Measurements from ENCODE around the gene TBCB. TPM values are rescaled to one million over a fixed set of nuclear protein-coding genes. Genes with fewer than 3 reads are reported as not detected.
"Not testable (repeated sequence)": the region's sequence is repeated elsewhere in the genome, so short reads cannot be mapped to it uniquely, and the experiment has no call there.

Gene TBCB, protein sequence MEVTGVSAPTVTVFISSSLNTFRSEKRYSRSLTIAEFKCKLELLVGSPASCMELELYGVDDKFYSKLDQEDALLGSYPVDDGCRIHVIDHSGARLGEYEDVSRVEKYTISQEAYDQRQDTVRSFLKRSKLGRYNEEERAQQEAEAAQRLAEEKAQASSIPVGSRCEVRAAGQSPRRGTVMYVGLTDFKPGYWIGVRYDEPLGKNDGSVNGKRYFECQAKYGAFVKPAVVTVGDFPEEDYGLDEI
- total RNA-seq: 100 to 1,000 TPM; 177 to 226 TPM
- polyA plus RNA-seq (ENCODE audit: insufficient read depth, low read depth, low replicate concordance): 195 TPM
- long read RNA-seq, donor 1, transcript TBCB-201 (6 exons, 1,473 nt): major isoform, 97 of 110 reads
- long read RNA-seq, donor 1, transcript TBCB-208 (5 exons, 776 nt): minor isoform, 9 of 110 reads
- long read RNA-seq, donor 1, partial matches to known transcripts: 0 of 110 reads
- long read RNA-seq, donor 1, other reads (novel, unspliced or antisense): 0 of 110 reads
- long read RNA-seq, donor 2, transcript TBCB-201 (6 exons, 1,473 nt): major isoform, 50 of 73 reads
- long read RNA-seq, donor 2, partial matches to known transcripts: 15 of 73 reads
- long read RNA-seq, donor 2, other reads (novel, unspliced or antisense): 0 of 73 reads

GRCh38 chr19:36115453-36116343 is at the start of gene TBCB:
TSS of gene TBCB (plus strand) at chr19:36115468. CDS start at chr19:36115561, 93 bp downstream.
- DNase-seq: peak; percentile 18
- Histone ChIP-seq H3K27me3 (no peaks in the 10 kb centered on the region), H3K27ac (peak within 1 kb of the TSS; percentile 29 to 77), H3K36me3 (ENCODE audit: low read depth, missing control alignments) (no peaks in the 10 kb centered on the region), H3K4me3 (peak within 1 kb of the TSS; percentile 54 to 87), H3K9me3 (no peaks in the 10 kb centered on the region), H3K4me1 (peaks cover 15% of the 10 kb centered on the region)
- intact Hi-C loops (cut with DNase I; ENCODE audit: low total_unique reads): no loop called here
- WGBS, 2 donors: 3 to 5% methylated on average over 35 to 59 of the region's 59 CpGs
- no peak for TF ChIP-seq POLR2A (IDR thresholded peaks at IDR 0.05)
- TF ChIP-seq CTCF (IDR thresholded peaks at IDR 0.05): no peak

- DNase-seq: no peak
- Histone ChIP-seq H3K36me3 (ENCODE audit: low read depth, missing control alignments) (no peaks in the 10 kb centered on the region), H3K27ac (no peak overlapping the region), H3K4me1 (no peaks in the 10 kb centered on the region), H3K9me3 (no peaks in the 10 kb centered on the region), H3K4me3 (no peak overlapping the region), H3K27me3 (no peaks in the 10 kb centered on the region)
- TF ChIP-seq POLR2A (IDR thresholded peaks at IDR 0.05) (no peak), CTCF (IDR thresholded peaks at IDR 0.05) (no peak)
- intact Hi-C loops (cut with DNase I; ENCODE audit: low total_unique reads): no loop called here
- WGBS, 2 donors: 92 to 96% methylated on average over 7 to 11 of the region's 11 CpGs
Measured at GRCh38 chr19:36067681-36068080, 47.6 kb upstream of the TBCB start.

DNA sequence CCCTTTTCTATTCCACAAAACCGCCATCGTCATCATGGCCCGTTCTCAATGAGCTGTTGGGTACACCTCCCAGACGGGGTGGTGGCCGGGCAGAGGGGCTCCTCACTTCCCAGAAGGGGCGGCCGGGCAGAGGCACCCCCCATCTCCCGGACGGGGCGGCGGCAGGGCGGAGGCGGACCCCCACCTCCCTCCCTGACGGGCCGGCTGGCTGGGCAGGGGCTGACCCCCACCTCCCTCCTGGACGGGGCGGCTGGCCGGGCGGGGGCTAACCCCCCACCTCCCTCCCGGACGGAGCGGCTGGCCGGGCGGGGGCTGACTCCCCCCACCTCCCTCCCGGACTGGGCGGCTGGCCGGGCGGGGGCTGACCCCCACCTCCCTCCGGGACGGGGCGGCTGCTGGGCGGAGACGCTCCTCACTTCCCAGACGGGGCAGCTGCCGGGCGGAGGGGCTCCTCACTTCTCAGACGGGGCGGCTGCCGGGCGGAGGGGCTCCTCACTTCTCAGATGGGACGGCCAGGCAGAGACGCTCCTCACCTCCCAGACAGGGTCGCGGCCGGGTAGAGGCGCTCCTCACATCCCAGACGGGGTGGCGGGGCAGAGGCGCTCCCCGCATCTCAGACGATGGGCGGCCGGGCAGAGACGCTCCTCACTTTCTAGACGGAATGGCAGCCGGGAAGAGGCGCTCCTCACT is 46.3 kb upstream of the TBCB start:
- DNase-seq; H3K27me3 ChIP-seq; H3K4me1 ChIP-seq; intact Hi-C loops (cut with DNase I; ENCODE audit: low total_unique reads); H3K4me3 ChIP-seq; H3K36me3 ChIP-seq (ENCODE audit: low read depth, missing control alignments); H3K9me3 ChIP-seq; H3K27ac ChIP-seq: not testable (repeated sequence)
- WGBS, 2 donors: 85 to 86% methylated on average over 8 to 51 of the region's 57 CpGs

DNA sequence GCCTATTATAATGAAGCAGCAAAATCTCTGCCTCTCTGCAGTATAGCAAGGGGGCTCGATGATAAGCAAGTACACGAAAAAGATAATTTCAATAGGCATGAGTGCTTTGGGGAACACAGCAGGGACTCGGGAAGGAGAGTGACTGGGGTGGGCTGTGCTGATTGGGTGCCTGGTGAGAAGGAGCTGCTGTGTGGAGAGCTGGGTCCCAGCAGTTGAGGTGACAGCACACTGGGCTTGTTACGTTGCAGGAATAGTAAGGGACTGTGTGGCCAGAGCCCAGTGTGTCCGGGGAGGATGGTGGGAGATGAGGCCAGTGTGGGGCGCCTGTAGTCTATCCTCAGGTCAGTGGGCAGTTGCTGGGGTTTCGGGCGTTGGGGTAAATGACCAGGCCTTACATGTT is 43.2 kb upstream of the TBCB start:
- no peaks in the 10 kb centered on the region for H3K9me3 ChIP-seq
- H3K27me3 ChIP-seq: no peaks in the 10 kb centered on the region
- no peak overlapping the region for H3K27ac ChIP-seq
- 85 to 93% methylated on average over 8 of the region's 8 CpGs for WGBS, 2 donors
- H3K36me3 ChIP-seq (ENCODE audit: low read depth, missing control alignments): no peaks in the 10 kb centered on the region
- DNase-seq: no peak
- intact Hi-C loops (cut with DNase I; ENCODE audit: low total_unique reads): no loop called here
- H3K4me3 ChIP-seq: no peak overlapping the region
- H3K4me1 ChIP-seq: no peaks in the 10 kb centered on the region
- TF ChIP-seq CTCF (IDR thresholded peaks at IDR 0.05): no peak
- no peak for TF ChIP-seq POLR2A (IDR thresholded peaks at IDR 0.05)

Data from testis (tissue), 5 donors.